ENCODE data around the gene NAA40. TPM values are rescaled to one million over a fixed set of nuclear protein-coding genes. Genes with fewer than 3 reads are reported as not detected.

Gene NAA40
- total and polyA plus RNA-seq, 2 of the 4 experiments (the other 2 are of a cell fraction), result 15.2 to 24.7 TPM

- TF ChIP-seq CTCF (conservative IDR thresholded peaks at IDR 0.05; ENCODE audit: low read depth, low read length) (no peak), CEBPB (IDR thresholded peaks at IDR 0.05; ENCODE audit: low read depth, low read length) (no peak), NFE2L2 (IDR thresholded peaks at IDR 0.05; ENCODE audit: low read depth, low read length) (no peak), SMC3 (IDR thresholded peaks at IDR 0.05; ENCODE audit: low read depth, low read length) (no peak), RAD21 (IDR thresholded peaks at IDR 0.05; ENCODE audit: low read length) (no peak), USF2 (IDR thresholded peaks at IDR 0.05; ENCODE audit: low read depth, low read length) (no peak), RCOR1 (IDR thresholded peaks at IDR 0.05; ENCODE audit: insufficient replicate concordance, low read length) (no peak), CHD1 (IDR thresholded peaks at IDR 0.05; ENCODE audit: low read depth, low read length) (no peak), MAFK (IDR thresholded peaks at IDR 0.05; ENCODE audit: low read depth, low read length) (no peak), MAZ (IDR thresholded peaks at IDR 0.05; ENCODE audit: borderline replicate concordance, low read depth, low read length) (no peak), RFX5 (IDR thresholded peaks at IDR 0.05; ENCODE audit: low read depth, low read length) (no peak), POLR2A (IDR thresholded peaks at IDR 0.05; ENCODE audit: low read depth, low read length) (no peak), ELK1 (IDR thresholded peaks at IDR 0.05; ENCODE audit: borderline replicate concordance, low read depth, low read length) (no peak), MXI1 (IDR thresholded peaks at IDR 0.05; ENCODE audit: borderline replicate concordance, low read depth, low read length) (no peak), FOS (IDR thresholded peaks at IDR 0.05; ENCODE audit: low read depth, low read length) (no peak), BHLHE40 (IDR thresholded peaks at IDR 0.05; ENCODE audit: low read depth, low read length) (no peak)
- dilution Hi-C loops (cut with HindIII; ENCODE audit: low sequenced_read_pairs, unreplicated experiment), result no loop called here
- no peak; the same call in 1 of the 2 replicates for ATAC-seq (ENCODE audit: low read depth)
- Histone ChIP-seq H4K8ac (ENCODE audit: low read depth in 2 of 2, low read length in 2 of 2) (no peak overlapping the region), H3K4me2 (ENCODE audit: low read depth, low read length) (no peak overlapping the region; the same call in 1 of the 2 replicates), H3K9ac (ENCODE audit: low read depth, low read length) (no peak overlapping the region), H3K14ac (replicated peaks; ENCODE audit: low read depth, low read length) (no peak overlapping the region), H3K56ac (ENCODE audit: extremely low read depth, insufficient read depth, low read length) (no peak overlapping the region), H4K20me1 (ENCODE audit: insufficient read depth, low read length) (no peaks in the 10 kb centered on the region), H3K79me1 (ENCODE audit: low read depth in 1 of 2, low read length in 2 of 2) (no peaks in the 10 kb centered on the region), H3K36me3 (ENCODE audit: control insufficient read depth, insufficient read depth, low read length) (no peaks in the 10 kb centered on the region), H2BK5ac (ENCODE audit: low read depth, low read length, poor library complexity, severe bottlenecking) (no peak overlapping the region), H3K9me1 (ENCODE audit: insufficient read depth, low read length) (no peaks in the 10 kb centered on the region), H3K9me3 (ENCODE audit: control insufficient read depth, insufficient read depth, low read length) (no peaks in the 10 kb centered on the region), H3K4ac (ENCODE audit: low read depth, low read length) (no peak overlapping the region), H4K91ac (ENCODE audit: insufficient read depth, low read depth, low read length) (no peak overlapping the region), H2BK120ac (ENCODE audit: low read depth, low read length) (no peak overlapping the region), H3K18ac (ENCODE audit: low read depth, low read length) (no peak overlapping the region), H2AK9ac (replicated peaks; ENCODE audit: low read depth, low read length, poor library complexity) (no peak overlapping the region), H2BK20ac (ENCODE audit: low read depth, low read length) (no peak overlapping the region), H2AK5ac (ENCODE audit: low read depth, low read length) (no peak overlapping the region), H2BK15ac (ENCODE audit: low read depth, low read length) (no peak overlapping the region), H3K4me1 (ENCODE audit: control insufficient read depth, insufficient read depth, low read length) (no peaks in the 10 kb centered on the region), H3K4me3 (ENCODE audit: insufficient read depth, low read depth, low read length) (no peak overlapping the region), H3K23ac (ENCODE audit: low read depth, low read length) (no peak overlapping the region), H4K5ac (ENCODE audit: low read depth, low read length) (no peak overlapping the region), H2AFZ (replicated peaks; ENCODE audit: low read length, poor library complexity) (peak overlapping the region; percentile 1), H3K27ac (ENCODE audit: insufficient read depth, low read length) (no peak overlapping the region), H3K27me3 (ENCODE audit: control insufficient read depth, insufficient read depth, low read length) (peaks cover 4% of the 10 kb centered on the region)
- in situ Hi-C loops (cut with MboI; ENCODE audit: low sequenced_read_pairs), result loop anchor here (25.0 kb wide), 1 partner anchor 444 kb away; the partner anchor contains the start of gene PLAAT5
- no peak for DNase-seq
- 56% methylated on average over 4 of the region's 6 CpGs; no CpG with 5 or more reads in 1 of the 2 experiments for WGBS, 2 experiments (ENCODE audit: extremely low coverage in 2 of 2, insufficient read length in 1 of 2)
- no TSS peak for BruUV-seq (replicated peaks)
- CTCF ChIA-PET, result interaction anchor here (0.6 to 0.9 kb wide), 2 partner anchors 15 to 56 kb away, joined by 3 to 5 read pairs; no protein-coding TSS in a partner anchor
- POLR2A ChIA-PET (ENCODE audit: unreplicated experiment), result no interaction called here
- intact Hi-C loops (cut with micrococcal nuclease), result no loop called here
Observed at GRCh38 chr11:63931045-63931444, 7.8 kb upstream of the NAA40 start.
